Mesodermal cell (in vitro differentiated cells): ENCODE measurements around the gene CASP9.

Source experiments
- H3K27ac ChIP-seq: 2 replicates; pipeline ENCODE4 v1.7.0; 2013; ENCODE audit warnings: mild to moderate bottlenecking, low read depth, low read length, moderate library complexity; ENCODE audit not compliant: severe bottlenecking
- H3K36me3 ChIP-seq: 2 replicates; pipeline ENCODE4 v1.7.1; 2013; ENCODE audit warnings: mild to moderate bottlenecking, low read length, moderate library complexity; ENCODE audit not compliant: control insufficient read depth, insufficient read depth
- H3K4me1 ChIP-seq: one replicate; pipeline ENCODE4 v1.7.1; 2013; ENCODE audit warnings: mild to moderate bottlenecking, low read length; ENCODE audit not compliant: insufficient read depth, control insufficient read depth, poor library complexity, severe bottlenecking
- H3K4me3 ChIP-seq: 2 replicates; pipeline ENCODE4 v1.7.0; 2013; ENCODE audit warnings: low read length, control low read depth, mild to moderate bottlenecking; ENCODE audit not compliant: insufficient read depth, poor library complexity, severe bottlenecking; ENCODE audit errors: extremely low read depth
- H3K9me3 ChIP-seq: 2 replicates; pipeline ENCODE4 v1.7.1; 2013; ENCODE audit warnings: mild to moderate bottlenecking, low read length, moderate library complexity; ENCODE audit not compliant: control insufficient read depth
- WGBS, 2 experiments: methylation state at CpG; one replicate each; pipeline ENCODE4 v1.1.5; 2013; ENCODE audit warnings: missing lambda C conversion rate in 2 of 2; ENCODE audit not compliant: insufficient coverage in 2 of 2; 5-methylcytosine and 5-hydroxymethylcytosine counted together

The CASP9 gene

DNA sequence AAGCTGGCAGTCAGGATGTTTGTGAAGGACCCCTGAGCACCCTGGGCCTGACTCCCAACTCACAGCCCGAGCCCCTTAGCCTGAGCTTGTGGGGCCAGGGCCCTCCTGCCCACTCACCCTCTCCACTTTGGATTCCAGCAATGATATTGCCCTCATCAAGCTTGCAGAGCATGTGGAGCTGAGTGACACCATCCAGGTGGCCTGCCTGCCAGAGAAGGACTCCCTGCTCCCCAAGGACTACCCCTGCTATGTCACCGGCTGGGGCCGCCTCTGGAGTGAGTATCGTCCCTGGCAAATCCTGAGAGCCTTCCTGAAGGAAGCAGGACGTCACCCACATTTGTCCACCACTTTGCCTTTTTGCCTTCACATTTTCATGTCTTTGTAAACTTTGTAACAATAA lies 80.7 kb downstream of the CASP9 start:
- 73 to 82% methylated on average over 5 of the region's 5 CpGs for WGBS, 2 experiments
- no peaks in the 10 kb centered on the region for H3K36me3 ChIP-seq
- H3K4me1 ChIP-seq, result no peaks in the 10 kb centered on the region
- H3K4me3 ChIP-seq, result no peak overlapping the region
- H3K27ac ChIP-seq, result no peak overlapping the region
- no peaks in the 10 kb centered on the region for H3K9me3 ChIP-seq

DNA sequence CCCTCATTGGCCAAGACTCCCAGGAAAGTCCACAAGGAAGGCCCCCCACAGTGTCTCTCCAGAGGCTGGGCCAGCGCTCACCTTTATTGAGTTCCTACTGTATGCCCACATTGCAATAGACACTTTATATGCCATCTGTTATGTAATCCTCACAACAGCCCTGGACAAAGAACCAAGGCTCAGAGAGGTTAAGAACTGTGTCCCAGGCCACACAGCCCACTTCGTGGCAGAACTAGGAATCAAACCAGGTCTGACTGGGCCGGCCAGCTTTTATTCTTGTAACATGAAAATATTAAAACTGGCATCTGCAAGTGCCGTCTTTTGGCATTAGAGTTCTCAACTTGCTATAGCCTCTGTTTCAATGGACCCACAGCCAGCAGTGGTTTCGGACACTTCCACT lies 81.3 kb downstream of the CASP9 start:
- no peaks in the 10 kb centered on the region for H3K4me1 ChIP-seq
- no peak overlapping the region for H3K27ac ChIP-seq
- H3K4me3 ChIP-seq, result no peak overlapping the region
- WGBS, 2 experiments, result 89 to 93% methylated on average over 3 to 5 of the region's 5 CpGs
- H3K36me3 ChIP-seq, result no peaks in the 10 kb centered on the region
- H3K9me3 ChIP-seq, result no peaks in the 10 kb centered on the region

DNA sequence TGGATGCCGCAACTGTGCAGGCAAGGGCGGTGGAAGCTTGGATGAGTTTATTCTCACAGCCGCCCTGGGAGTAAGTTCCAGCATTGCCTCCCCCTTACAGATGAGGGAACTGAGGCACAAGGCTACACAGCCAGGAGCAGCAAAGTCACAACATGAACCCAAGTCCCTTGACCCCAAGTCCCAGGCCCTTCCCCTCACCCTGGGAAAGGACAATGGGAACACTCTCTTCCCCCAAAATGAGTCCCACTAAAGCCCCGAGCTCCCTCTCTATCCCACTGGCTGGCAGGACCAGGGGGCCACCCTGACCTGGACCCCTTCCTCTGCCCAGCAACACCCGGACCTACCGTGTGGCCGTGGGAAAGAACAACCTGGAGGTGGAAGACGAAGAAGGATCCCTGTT lies 81.9 kb downstream of the CASP9 start:
- no peaks in the 10 kb centered on the region for H3K4me1 ChIP-seq
- no peak overlapping the region for H3K4me3 ChIP-seq
- no peaks in the 10 kb centered on the region for H3K36me3 ChIP-seq
- no peaks in the 10 kb centered on the region for H3K9me3 ChIP-seq
- 90 to 93% methylated on average over 2 to 3 of the region's 8 CpGs for WGBS, 2 experiments
- H3K27ac ChIP-seq, result no peak overlapping the region
